IPS-NIHi7 (cell line): ENCODE data around the gene RAB24.
"Not testable (repeated sequence)": the region's sequence is repeated elsewhere in the genome, so short reads cannot be mapped to it uniquely, and the experiment has no call there.

Source experiments
- DNase-seq: peaks from one replicate; pipeline ENCODE4 v3.0.0; 2012; ENCODE audit warnings: mixed read lengths; ENCODE audit errors: extremely low spot score

RAB24 gene

DNA sequence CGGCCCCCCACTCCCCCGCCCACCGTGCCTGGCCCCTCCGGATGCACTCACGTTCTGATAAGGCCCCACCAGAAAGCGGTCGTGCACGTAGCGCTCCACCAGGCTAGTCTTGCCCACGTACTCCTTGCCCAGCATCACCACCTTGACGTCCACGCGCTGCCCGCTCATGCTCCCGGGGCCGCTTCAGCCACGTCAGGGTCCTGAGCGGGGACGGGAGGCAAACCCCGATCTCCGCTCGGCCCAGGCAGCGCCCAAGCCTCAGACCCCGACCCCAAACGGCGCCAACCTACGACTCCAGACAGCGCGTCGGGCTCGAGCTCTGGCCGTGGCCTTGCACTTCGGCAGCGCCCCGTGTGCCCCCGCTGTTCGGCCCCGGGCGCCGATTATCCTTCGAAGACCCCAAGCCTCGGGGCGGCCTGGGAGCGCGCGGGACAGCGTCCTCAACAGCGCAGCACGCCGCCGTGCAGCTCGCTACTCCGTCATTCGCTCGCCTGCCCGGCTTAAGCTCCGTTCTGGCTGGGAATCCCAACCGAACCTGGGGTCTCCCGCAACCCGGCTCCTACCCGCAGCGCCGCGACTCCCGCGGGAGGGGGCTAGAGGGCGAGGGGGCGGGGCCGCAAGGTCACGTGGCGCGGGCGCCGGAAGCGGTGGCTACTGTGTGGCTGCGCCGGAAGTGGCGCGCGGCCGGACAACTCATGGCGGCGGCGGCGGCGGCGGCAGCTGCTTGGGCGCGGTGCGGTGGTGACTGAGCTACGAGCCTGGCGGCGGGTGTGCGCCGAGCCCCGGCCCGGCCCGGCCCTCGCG is at the start of gene RAB24, which contains the start of gene PRELID1:
RAB24 (minus strand) TSS at position 599 of the 804 bp plus-strand sequence; CDS start at position 168, 431 bp downstream.
PRELID1 (plus strand) TSS at position 679 of the 804 bp plus-strand sequence. CDS start 187 bp downstream, outside the sequence.
- DNase-seq, result peak; percentile 94

DNA sequence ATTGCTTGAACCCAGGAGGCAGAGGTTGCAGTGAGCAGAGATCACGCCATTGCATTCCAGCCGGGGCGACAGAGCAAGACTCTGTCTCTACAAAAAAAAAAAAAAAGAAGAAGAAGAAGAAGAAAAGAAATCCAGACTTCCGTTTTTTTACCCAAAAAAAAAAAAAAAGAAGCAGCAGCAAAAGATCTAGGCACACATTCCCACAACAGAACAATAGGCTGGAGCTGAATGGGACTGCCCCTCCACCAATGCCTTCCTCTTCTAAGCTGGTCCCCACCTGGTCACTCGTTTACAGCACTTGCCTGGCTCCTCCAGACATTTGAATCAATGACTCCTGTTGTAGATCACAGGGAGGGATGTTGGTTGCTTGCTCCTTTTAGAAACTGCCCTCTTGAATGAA is 49.6 kb upstream of the RAB24 start:
- DNase-seq, result no peak

DNA sequence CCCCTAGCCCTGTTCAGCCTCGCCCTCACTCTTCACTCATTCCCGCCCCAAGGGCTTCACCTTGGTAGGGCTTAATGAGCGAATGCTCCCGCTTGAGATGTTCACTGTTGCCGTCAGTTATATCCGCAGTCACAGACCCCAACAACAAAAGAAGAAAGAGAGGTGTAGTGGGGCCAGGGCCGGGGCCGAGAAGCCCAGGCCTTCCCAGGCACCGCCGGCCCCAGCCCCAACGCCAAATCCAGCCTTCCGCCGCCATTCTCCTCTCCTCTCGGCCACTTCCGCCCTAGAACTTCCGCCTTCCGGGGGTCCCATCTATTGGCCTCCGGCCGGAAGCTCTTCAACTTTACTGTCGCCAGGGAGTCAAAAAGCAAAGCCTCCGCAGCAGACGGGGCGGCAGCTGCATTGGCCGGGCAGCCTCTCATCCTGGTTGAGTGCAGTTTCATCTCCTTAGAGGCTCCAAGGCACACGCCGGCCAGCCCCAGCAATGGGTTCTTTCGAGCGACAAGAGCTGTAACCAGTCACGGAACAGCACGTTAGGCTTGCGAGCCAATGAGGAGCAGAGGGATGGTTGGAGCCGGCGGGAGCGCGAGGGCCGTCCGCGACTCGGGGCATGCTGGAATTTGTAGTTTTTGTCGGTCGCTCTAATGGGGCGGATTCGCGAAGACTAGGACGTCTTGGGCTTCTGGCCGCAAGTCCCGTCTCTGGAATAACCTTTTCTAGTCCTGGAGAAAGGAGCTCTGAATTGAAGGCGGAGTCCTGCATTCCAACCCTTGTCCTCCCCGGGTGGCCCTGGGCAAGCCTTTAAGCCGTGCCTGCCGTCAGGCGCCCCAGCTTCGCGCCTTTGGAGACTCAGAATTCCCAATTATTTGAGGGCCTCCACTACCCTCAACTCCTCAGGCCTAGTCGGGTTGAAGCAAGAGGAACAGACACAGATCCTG is 48.1 kb upstream of the RAB24 start, which contains the start of gene LMAN2:
LMAN2 (minus strand) TSS at position 277 of the 938 bp plus-strand sequence; CDS start at position 256, 21 bp downstream.
- DNase-seq, result peak; percentile 95

DNA sequence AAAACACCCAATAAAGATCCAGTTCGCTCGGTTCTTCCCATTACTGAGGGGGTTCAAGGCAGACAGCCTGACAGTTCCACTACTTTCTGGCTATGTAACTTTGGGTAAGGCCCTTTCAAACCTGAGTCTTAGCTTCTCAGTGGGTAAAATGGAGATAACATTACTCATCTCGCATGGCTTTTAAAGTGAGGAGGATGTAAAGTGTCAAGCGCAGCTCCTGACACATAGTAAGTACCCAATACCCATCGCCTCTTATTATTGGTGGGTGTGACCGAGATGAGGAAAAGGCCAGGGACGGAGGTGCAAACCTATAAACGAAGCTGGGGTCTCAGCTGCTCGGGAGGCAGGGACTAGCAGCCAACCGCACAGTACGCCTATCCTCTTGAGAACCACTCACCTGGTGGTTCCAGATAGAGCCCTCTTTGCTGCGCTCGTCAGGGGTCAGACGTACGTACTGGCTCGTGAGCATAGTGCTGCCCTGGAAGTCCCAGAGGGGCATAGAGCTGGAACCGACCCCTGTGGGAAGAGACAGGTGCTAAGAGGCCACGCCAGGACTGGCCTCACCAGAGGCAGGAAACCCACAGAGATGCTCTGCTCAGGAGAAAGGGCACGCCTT is 47.4 kb upstream of the RAB24 start:
- no peak for DNase-seq

DNA sequence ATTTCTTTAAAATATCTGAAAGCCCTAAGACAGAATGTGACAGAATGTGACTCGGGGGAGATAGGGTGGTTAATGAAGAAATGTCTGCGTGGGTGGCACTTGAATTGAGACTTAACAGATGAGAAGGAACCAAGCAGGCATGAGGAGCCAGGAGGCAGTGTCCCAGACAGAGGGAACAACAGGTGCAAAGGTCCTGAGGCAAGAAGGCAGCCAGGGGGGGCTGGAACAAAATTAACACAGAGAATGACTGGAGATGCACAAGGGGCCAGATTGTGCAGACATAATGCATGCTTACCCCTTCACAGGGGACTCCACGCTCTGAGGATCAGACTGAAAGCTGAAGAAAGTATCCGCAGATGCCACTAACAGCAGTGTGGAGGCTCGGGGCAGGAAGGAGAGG is 46.2 kb upstream of the RAB24 start:
- DNase-seq, result no peak

DNA sequence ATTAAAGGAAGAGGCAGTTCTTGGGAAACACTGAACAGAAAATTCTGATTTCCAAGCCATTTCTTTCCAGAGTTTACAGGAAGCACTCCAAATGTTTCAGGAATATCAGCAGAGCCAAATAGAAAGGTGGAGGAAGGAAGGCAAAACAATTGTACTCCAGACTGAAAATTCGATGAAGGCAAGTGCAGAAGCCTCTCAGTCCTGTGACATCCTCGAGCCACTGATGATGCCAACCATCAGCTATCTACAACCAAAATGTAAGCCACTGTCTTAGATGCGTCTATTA is 45.8 kb upstream of the RAB24 start:
- DNase-seq, result no peak

DNA sequence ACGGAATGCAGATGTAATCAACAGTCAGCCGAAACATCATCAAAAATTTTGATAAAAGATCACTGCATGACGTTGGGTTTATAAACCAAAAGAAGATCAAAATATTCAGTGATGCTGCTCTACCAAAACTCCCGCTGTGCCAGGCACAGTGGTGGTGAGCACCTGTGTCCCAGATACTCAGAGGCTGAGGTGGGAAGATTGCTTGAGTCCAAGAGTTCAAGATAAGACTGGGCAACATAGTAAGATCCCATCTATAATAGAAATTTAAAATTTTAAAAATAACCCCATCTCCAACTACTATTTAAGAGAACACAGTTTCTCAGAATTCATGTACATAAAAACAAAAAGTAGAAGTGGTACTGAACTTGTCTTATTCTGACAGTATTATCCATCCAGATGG is 44.2 kb upstream of the RAB24 start:
- DNase-seq, result no peak

DNA sequence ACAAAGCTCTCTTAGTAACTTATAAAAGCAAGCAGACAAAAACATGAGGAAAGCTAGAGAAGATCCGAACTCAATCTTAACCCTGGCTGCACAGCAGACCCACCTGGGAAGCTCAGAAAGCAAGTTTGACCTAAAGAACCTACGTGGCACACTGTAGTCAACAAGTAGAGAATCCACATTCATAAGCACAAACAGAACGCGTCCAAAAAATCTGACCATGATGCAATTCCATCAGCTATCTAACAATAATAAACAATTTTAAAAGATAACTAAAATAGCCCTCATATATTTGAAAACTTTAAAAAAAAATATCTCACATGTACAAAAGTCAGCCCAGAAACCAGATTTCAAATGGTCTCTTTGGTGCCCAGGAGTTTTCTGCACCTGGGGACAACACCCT is 43.3 kb upstream of the RAB24 start:
- DNase-seq, result no peak

DNA sequence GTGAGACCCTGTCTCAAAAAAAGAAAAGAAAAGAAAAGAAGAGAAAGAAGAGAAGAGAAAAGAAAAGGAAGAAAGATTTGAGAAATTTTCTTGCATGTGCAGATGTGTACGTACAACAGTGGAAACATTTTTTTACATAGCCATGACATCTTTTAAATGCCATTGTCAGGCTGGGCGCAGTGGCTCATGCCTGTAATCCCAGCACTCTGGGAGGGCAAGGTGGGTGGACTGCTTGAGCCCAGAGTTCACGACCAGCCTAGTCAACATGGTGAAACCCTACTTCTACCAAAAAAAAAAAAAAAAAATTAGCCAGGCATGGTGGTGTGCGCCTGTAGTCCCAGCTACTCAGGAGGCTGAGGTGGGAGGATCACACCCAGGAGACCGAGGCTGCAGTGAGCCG is 41.4 kb upstream of the RAB24 start:
- DNase-seq, result no peak

DNA sequence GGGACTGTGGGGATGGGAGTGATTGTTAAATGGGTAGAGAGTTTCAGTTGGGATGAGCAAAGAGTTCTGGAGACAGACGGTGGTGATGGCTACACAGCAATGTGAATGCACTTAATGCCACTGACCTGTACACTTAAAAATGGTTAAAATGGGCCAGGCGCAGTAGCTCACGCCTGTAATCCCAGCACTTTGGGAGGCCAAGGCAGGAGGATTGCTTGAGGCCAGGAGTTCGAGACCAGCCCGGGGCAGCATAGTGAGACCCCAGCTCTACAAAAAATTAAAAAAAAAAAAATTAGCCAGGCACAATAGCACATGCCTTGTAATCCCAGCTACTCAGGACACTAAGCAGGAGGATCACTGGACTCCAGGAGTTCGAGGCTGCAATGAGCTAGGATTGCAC is 40.3 kb upstream of the RAB24 start:
- no peak for DNase-seq

DNA sequence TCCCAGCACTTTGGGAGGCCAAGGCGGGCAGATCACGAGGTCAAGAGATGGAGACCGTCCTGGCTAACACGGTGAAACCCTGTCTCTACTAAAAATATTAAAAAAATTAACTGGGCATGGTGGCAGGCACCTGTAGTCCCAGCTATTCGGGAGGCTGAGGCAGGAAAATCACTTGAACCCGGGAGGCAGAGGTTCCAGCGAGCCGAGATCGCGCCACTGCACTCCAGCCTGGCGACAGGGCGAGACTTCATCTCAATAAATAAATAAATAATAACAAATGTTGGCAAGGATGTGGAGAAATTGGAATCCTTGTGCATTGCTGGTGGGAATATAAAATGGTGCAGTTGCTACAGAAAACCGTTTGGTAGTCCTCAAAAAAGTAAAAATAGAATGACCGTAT is 39.5 kb upstream of the RAB24 start:
- not testable (repeated sequence) for DNase-seq

DNA sequence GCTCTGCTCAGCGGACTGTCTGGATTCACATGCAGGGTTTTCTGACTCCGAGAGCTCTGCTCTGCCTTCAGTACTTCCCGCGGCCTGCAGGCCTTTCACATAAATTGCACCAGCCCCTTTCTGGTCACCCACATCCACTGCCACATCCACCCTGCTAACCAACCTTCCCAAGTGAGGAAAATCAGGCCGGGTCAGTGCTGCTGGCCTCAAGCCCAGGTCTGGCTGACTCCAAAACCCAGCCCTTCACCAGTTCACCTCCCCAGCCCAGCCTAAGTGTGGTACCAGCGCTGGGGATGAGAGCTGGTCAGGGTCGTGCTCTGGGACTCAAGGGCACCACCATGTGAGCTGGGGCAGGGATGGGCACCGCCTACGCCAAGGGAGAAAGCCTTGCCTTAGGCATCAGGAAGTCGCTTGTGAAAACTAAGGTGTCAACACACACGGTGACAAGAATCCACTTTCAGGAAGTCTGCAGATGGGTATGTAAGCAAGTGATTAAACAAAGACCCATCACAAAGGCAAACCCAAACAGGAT is 35.7 kb upstream of the RAB24 start:
- no peak for DNase-seq

DNA sequence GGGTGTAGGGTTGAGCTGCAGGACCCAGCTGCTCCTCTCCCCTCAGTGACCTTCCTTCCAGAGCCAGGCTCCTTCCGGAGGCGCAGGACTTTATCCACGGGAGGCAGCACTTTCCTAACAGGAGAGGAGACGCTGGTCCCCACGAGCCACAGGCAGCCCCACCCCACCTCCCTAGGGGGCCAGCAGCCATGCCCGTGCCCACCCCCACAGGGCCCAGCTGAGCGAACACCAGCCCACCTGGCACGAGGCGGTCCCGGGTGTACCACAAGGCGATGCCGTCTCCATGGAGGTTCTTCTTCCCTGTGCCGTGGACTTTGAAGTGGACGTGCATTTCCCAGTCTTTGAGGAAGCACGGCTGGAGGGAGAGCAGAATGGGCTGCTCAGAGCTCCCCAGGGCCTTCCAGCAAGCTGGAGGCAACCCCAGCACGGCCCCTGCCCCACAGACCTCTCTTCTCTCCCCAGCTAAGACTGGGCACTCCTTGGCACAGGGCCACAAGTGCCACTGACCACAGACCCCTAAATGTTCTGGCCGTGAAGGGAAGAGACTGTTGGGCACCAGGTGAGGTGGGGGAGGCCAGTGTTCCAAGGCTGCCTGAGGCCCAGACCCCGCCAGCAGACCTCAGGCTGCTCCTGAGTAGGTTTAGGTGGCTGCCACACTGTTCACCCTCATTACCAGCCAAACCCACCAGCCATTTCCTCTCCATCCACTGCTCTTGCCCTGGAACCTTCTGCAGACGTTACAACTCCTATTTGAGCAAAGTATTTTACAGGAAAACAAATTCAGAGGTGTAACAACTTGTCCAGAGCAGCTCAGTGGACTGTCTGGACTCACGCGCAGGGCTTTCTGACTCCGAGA is 35.0 kb upstream of the RAB24 start:
- no peak for DNase-seq

DNA sequence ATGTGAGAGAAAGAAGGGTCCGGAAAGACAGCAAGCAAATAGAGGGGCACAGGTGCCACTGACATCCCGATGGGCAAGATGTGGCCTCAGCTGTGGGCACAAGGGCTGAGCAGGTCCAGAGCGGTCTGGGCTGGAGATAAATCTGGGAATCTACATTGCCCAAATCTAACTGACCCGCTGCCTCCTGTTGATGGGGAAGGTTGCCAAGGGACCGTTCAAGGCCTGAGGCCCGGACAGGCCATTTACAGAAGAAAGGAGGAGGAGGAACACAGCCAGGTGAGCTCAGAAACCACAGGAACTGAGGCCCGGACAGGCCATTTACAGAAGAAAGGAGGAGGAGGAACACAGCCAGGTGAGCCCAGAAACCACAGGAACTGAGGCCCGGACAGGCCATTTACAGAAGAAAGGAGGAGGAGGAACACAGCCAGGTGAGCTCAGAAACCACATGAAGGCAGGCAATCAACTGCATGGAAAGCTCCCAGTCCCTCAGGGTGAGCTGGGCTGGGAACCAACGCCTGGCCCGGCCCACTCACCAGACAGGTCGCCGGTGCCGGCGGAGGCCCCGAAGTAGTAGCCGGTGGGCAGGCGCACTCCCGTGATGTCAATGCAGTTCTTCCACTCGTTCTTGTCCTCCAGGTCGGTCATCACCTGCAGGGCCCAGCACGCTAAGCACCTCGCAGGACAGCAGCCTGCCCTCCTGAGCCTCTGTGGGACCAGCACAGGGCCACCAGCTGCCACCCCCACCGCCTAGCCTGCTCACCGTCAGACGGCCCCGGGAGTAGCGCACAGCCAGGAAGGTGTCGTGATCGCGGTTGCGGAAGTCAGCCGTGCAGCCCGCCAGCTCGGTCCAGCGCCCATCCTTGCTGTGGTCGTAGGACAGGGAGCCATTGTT is 33.3 kb upstream of the RAB24 start:
- DNase-seq, result no peak

DNA sequence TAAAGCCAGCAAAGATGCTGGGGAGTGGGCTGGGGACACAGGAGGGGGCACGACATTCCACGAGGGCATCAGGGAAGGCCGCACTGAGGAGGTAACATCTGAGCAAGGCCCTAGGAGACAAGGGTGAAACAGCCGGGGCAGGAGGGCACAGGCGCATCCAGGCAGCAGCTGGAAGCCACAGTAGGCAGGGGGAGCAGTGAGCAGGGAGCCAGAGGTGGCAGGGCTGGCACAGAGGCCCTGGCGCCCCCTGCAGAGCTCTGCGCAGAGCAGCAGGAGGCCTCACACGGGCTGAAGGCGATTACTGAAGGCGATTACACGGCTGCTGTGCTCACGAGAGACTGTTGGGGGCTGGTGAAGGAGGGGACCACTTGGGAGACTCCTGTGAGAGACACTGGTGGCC is 32.6 kb upstream of the RAB24 start:
- no peak for DNase-seq

DNA sequence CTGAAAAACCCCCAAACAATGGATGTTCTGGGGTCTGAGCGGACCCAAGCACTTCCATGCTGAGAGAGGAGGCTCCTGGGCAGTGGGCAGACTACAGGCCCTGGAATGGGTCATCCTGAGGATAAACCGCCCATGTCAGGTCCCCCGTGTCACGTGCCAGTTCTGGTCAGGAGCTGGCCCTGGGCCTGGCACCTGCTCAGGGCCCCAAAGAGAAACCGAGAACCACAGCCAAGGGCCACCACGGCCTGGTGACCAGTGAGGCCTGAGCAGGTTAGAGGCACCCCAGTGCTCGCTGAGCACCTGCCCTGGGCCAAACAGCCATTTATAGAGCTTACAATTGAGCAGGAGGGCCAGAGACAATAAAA is 32.2 kb upstream of the RAB24 start:
- no peak for DNase-seq

DNA sequence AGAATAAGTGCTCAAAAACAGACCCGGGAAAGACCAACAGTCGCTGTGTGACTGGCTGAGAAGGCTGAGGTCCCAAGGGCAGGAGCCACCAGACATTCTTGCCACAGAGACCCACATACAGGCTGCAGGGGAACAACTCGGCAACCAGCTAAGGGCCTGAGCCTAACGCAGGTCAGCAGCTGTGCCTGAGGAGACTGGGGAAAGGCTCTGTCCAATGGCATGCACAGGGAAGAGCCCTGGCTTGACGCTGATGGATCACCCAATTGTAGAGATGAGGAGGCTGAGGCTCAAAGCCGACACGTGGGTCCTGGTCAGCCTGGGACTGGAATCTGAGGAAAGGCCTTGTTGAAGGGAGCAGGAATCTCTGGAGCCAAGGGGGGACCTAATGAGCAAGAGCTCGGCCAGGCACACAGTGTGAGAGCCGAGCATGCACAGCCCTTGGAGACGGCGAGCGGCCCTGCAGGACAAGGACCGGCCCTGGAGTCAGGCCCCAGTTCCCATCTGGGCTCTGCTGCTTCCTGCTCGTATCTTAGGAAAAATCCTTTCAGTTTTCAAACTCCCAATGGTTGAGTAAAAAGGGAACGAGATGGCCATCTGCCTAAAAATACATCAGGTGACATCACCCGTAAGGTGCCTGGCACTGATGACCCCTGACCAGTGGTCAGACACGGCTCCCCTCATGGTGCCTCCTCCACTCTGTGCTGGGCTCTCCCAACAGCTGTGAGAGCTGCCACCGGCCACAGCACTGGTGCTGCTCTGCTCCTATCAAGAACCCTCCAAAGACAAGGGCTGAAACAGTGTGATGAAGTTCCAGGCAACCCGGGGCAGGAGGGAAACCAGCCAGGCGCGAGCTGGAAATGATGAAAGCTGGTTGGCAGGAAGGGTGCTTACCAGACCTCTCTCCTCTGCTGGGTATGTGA is 31.5 kb upstream of the RAB24 start:
- DNase-seq, result no peak

DNA sequence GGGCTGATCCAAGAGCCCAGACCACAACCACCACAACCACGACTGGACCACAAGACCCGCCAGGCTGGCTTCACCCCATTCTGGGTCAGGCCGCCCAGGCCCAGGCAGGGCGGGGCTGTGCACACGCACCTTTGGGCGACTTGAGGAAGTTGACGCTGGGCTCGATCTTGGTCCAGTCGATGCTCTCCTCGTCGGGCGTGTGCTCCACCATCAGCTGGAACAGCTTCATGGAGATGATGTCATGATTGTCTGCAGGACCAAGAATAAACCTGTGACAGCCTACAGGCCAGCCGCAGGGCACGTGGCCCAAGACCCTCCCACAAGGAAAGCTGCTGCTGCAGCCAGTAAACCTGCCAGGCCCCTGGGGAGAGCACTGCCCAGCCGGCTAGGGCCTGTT is 30.6 kb upstream of the RAB24 start:
- no peak for DNase-seq
